HG03521 (cell line): Measurements from ENCODE around the gene MRPL23.

Experiments
- ATAC-seq: cut with Tn5 transposase; IDR thresholded peaks from one replicate; pipeline ENCODE4 v1.9.1; 2021; ENCODE audit warnings: mild to moderate bottlenecking, moderate library complexity; ENCODE audit not compliant: unreplicated experiment

The MRPL23 gene

DNA sequence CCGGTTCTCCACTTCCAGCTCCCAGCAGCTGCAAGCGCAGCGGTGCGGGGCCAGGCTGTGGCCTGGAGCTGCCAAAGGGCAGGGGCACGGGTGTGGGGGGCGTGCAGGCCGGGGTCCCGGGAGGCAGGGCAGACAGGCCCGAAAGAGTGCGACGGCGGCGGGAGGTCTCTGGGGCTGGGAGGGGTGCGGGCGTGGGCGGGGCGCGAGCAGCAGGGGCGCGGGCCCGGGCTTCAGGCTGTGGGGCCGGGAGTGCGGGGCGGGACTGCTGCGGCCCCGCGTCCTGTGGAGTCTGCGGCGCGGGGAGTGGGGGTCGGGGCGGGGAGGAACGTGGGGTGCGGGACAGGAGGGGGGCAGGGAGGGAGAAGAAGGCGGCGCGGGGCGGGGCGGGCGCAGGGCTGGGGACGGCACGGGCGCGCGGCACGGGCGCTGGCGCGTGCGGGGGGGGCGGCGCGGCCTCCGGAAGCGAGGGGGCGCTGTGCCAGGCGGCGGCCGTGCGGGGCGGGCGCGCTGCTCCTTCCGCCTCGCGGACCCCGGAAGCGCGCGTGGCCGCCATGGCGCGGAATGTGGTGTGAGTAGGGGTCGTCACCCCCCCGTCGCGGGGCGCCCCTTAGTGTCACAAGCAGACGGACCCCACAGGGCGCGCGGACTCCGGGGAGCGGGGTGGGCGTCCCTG is at the start of gene MRPL23:
TSS of gene MRPL23 (plus strand) at position 521 of the 673 bp plus-strand sequence. CDS start at position 552, 31 bp downstream.
- no peak for ATAC-seq

DNA sequence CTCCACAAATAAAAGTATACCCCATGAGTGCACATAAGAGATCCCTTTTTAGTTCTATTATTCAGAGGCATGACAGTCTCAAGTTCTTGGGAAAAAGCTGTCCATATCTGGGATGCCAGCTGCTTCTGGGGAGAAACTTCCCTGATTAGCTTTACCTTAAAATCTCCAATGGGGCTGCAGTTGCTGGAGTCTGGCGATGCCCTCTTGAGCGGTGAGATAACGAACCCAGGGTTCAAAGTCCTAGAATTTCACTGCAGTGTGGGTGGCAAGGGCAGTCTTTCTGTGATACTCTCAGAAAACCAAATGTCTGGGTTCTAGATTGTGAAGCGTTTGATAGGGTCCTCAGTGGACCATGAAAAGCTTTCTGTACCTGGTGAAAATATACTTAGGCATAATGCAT is 48.0 kb upstream of the MRPL23 start:
- no peak for ATAC-seq

DNA sequence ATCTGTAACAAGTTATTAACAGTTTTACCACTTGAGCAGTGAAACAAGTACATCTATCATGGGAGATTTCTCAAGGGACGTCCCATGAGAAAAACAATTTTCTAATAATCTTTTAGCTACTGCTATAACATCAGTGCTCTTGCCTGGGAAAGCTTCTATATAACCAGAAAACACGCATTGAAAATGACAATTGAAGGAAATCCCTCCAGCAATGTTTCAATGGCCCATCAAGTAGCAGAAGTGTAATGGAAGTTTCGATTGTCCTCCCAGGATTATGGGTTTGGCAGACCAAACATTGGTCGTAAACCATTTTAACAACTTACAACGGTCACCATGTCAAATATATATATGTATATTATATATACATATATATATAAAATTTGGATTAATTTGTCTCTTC is 47.4 kb upstream of the MRPL23 start:
- no peak for ATAC-seq

DNA sequence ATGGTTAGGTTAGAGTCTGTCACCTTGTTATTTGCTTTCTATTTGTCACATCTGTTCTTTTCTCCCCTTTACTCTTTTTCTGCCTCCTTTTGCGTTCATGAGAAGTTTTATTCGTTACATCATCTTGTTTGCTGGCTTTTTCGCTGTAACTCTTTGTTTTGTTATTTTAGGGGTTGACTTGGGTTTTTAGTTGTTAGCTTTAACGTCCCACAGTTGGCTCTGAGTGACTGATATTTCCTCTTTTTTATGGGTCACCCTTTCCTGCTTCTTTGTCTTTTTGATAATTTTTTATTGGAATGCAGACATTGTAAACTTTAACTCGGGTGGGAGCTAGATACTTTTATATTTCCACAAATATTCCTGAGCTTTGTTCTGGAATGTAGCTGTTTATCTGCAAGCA is 41.0 kb upstream of the MRPL23 start:
- no peak for ATAC-seq

DNA sequence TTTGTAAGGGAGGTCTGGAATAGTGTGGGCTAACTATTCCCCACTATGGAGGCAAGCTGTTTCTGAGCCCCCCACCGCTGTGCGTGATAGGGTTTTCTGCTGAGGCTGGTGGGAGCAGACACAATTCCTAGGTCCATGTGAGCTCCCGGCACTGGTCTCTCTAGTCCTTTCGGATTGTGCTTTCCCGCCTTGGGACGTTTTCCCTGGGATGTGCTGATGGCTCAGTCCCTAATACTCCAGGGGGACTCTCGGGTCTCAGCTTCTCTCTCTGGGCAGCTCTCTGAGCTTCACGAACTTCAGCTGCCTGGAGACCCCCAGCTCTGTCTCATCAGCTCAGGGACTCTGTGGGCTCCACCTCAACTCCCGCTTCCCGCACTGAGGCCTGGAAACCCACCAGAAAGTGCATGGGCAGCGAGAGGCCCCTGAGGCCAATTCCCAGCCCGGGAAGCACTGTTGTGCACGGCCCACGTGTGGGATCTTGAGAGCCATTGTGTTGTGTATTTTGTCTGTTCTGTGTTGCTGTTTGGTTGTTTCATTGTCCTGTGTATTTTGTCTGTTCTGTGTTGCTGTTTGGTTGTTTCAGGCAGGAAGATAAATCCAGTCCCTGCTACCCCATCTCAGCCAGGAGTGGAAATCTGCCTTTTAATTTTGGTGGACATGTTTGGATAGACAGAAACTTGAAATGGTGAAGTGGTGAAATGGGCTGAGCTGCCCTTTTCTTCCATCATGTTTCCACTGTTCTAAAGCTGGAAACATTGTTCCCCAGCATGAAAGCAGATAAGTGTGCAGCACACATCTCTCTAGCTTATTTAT is 40.3 kb upstream of the MRPL23 start:
- no peak for ATAC-seq

DNA sequence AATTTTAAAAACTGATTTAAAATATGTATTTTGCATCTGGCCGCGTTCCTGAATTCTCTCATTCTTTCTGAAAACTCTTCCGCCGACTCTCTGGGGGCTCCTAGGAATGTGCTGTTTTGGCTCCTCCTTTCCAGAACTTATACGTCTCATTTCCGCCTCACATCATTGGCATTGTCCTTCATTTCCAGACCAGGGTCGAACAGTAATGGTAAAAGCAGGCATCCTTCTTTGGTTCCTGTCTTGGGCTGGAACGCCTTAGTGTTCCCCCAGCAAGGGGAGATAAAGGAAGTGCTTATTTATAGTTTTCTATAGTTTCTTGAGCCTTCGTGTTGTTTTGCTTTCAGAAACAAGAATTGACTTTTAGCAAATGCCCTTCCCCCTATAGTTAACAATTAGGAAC is 38.5 kb upstream of the MRPL23 start:
- no peak for ATAC-seq

DNA sequence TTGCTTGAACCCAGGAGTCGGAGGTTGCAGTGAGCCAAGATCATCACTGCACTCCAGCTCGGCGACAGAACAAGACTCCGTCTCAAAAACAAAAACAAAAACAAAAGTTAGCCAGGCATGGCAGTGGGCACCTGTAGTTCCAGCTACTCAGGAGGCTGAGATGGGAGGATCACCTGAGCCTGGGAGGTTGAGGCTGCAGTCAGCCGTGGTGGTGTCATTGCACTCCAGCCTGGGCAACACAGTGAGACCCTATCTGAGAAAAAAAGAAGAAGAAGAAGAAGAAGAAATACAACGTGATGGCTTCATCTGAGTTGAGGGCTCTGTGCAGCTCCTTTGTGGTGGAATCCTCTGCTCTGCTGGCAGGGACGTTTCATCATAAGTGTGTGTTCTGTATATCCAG is 37.6 kb upstream of the MRPL23 start:
- ATAC-seq, result no peak

DNA sequence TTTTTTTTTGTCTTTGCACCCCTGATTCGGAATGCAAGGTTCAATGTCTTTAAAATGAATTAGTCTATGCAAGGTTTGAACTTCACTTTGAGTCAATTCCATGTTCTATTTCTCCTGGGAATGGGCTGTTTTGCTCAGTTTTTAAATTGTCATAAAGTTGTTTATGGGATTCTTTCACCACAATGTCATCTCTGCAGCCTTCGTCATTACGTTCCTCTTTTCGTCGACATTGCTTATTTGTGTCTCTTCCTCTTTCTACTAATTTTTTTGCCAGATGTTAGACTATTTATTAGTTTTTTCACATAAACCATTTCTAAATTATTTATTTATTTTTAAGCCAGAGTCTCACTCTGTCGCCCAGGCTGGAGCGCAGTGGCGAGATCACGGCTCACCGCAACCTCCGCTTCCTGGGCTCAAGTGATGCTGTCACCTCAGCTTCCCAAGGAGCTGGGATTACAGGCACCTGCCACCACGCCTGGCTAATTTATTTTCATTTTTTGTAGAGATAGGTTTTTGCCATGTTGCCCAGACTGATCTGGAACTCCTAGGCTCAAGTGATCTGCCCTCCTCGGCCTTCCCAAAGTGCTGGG is 34.7 kb upstream of the MRPL23 start:
- no peak for ATAC-seq

DNA sequence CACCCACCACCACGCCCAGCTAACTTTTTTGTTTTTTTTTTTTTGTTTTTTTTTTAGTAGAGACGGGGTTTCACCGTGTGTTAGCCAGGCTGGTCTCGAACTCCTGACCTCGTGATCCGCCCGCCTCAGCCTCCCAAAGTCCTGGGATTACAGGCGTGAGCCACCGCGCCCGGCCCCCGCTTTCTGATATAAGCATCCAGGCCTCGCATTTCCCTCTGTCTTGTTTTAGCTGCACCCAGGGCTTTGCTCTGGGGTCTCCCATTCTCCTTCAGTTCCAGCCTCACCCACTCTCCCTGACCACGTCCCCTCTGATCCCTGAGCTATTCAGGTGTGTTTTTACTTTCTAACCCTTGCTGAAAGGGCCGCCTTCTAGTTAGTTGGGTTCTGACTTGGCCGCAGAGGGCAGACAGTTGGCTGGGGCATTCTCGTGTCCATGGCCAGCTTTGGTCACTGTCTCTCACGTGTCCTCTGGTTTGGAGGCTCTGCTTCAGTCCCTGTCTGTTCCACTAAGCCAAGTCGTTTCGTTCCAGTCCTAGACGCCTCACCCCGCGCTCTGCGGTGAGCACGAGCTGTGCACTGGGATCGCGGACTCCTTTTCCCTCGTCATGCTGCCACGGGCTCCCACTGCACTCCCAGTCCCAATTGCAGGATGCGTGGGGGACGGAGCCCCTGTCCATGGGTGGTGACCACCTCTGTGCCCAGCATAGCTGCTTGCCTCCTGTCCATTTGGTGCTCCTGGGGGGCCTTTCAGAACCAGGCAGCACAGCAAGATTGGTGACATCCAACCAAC is 33.7 kb upstream of the MRPL23 start:
- ATAC-seq, result no peak

DNA sequence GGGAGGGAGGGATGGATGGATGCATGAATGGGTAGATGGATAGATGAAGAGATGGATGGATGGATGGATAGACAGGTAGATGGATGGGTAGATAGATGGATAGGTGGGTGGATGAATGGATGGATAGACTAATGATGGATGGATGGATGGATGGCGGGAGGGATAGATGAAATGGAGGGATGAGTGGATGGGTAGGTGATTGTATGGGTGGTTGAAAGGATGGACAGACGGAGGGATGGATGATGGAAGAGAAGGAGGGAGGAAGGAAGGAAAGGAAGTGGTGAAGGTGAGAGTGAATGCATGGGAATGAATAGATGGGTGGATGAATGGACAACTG is 31.4 kb upstream of the MRPL23 start:
- ATAC-seq, result no peak

DNA sequence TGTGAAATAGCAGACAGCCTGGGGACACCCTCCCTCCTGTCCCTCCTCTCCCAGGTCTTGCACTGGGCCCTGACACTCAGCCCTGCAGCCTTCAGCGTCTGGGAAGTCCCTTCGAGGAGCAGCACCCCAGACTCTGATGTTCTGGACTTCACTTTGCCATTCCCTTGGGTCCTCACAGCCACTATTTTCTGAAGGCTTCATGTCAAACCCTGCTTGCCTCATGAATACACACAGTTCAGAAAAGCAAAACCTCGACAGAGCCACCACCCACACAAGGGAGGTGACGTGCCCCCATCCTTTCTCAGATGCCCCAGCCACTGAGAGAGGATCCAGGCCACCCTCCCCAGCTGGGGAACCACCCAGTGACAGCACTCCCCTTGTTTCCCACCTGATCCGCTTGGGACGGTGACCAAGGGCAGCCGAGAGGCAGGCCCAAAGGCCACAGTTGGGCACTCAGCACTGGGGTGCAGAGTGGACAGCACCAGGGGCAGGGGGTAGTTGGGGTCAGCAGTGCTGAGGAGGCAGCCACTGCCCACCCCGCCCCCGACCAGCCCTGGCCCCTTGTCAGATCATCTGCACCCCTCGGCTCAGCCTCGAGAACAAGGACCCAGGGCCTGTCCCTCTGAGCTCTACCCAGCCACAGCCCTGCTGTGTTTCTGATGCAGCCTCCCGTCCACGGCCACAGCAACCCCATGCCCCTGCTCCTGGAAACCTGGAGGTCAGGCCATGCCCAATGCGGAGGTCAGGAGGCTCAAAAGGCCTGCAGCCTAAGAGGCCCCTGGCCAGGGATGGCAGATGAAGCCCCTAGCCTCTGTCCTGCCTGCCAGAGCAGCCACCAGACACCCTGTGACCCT is 30.8 kb upstream of the MRPL23 start:
- ATAC-seq, result no peak

DNA sequence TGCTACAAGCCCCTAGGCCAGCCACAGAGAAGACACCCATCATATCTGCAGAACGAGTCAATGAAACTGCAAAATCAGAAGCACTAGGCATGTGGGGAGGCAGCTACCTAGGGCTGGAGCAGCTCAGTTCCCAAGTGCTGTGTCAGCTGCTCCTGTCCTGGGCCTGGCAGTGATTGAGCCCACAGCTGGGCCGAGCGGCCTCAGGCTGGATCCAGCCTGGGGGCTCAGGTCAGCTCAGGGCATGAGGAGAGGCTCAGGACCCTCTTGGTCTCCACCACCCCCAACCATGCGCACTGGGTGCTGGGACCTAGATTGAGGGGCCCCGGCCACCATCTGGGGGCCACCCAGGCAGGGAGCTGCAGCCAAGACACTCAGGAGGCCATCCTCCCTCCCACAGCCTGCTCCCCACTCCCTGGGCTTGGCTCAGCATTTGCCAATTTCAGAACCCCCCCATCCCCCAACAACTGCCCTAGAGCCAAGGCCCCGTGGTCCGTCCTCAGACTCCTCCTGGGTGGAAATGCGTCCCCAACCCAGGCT is 30.1 kb upstream of the MRPL23 start:
- no peak for ATAC-seq

DNA sequence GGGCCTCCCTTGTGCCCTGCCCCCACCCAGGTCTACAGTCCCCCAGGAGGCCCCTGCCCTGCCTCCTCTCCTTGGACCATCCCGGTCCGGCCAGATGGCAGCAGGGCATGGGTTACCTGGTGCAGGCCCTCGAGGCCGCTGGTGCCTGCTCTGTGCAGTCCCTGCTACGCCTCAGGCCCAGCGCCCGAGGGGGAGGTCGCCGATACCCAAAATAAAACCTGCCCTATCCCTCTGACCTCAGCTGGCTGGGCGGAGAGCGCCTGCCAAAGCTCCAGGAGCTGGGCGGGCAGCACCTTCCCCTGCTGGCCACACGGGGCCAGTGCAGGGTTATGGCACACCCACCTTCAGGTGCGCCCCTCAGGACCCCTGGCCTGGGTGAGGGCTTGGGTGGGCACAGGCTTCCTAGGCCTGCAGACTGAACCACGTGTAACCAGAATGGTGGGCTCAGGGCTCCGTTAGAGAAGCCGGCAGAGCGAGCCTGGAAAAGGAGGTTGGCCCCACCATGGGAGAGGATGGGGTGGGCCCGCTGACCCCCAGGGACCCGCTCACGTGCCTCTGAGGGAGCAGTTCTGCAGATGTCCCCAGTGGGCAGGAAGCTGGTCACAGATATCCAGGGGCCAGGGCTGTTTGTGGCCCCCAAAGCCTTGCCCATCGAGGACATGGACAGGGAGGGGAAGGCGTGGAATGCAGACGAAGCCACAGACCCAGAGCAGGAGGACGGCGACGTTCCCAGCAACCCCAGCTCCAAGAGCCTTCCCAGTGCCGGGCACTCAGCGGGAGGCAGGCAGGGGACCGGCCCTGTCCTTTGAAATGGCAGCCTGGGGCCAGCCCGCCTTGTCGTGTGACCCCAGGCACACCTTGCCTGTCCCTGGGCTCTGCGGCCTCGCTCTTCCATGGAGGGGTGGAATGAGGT is 29.4 kb upstream of the MRPL23 start:
- no peak for ATAC-seq

DNA sequence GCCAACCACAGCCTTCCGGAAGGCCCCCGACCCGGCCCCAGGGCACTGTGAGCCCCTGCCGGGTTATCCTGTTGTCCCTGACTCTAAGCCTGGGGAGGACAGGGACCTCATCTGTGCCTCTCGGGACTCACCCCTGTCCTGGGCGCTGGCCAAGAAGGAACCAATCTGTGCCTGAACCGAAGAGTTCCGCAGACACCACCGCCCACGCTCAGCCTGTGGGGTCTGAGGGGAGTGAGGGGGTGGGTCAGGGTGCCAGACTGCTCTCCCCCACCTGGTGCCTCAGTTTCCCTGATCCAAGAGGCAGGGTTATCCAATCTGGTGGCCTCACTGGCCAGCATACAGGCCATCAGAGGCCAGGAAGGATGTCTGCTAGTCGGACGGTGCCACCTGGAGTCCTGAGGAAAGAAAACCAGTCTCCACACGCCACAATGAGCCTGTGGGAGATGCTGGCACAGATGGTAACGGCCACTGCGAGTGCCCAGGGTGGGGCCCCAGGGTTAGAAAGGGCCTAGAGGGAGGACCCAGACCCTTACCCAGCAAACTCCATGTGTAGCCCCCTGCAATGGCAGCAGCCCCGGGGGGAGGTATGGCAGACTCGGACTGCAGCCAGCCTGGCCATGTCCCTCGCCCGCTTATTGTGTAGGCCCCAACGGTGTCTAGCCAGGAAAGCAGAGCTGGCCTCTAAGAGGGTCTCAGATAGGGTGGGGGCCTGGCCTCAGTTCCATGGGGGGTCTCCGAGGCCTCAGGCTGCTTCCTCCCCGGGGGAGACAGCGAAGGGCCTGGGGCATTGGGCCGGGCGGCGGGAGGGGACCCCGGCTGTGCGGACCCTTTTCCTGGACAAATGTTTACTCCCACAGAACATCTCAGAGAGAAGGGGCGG is 28.5 kb upstream of the MRPL23 start:
- no peak for ATAC-seq

DNA sequence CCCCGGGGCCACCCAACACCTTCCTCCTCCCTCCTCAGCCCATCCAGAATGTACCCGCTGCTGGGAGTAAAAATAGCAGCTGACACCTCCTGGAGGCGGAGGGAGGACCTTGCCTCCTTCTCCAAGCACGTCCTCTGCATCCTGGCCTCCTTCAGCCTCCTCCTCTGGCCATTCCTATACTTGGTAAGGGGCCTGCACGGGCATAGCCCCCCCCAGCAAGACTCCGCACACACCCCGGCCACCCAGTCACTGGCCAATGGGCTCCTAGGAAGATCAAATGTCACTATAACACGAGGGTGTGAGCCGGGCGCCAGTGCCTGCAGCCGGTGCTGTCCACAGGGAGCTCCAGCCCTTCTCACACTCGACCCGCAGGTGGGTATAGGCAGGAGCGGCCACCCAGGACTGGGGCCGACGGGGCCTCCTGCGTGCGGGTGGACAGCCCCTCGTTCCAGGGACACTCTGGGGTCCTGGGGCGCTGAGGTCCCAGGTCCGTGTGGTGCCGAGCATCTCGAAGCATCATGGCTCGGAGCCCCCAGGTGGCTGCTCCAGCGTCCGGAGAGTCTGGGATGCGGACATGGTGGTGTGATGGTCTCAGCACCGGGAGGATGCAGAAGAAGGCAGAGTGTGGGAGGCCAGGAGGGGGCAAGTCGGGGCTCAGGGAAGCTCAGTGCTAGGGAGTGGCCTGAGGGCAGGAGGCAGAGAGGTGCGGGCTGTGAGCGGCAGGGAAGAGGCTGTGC is 27.6 kb upstream of the MRPL23 start, which contains the start of gene TNNT3:
TSS of gene TNNT3 (plus strand) at position 313 of the 737 bp plus-strand sequence. CDS start 3,172 bp downstream, outside the sequence.
- no peak for ATAC-seq

DNA sequence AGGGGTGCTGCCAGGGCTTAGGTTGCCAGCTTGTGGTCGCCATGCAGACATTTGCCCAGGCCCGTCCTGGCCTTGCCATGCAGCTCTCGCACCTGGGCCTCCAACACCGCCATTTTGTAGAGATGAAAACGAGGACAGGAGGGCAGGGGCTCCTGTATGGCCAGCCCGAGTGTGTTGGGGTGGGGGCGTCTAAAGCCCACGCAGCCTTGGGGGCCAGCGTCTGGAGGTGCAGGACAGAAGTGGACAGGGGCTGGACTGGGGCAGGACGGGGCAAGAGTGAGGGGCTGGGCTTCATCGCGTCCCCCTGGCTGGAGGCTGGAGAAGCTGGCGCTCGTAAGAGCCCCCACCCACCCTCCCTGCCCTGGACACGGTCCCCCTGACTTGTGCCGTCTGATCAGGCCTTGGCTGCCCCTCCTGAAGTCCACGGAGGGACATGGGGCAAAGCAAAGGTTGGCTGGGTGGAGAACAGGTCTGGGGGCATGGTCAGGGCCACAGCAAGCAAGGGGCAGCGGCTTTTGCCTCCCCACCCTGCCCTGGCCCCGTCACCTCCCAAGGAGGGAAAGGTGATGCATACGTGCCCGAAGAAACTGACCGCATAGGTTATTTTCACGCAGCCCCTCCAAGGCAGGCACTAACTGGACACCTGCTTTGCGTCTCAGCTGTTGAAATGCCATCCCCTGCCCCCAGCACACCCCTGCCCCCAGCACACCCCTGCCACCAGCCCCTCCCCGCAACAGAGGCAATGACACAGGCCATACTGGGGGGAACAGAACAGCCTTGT is 26.8 kb upstream of the MRPL23 start:
- ATAC-seq, result no peak
